ENCODE data around the gene FCRL2. TPM values are rescaled to one million over a fixed set of nuclear protein-coding genes. Genes with fewer than 3 reads are reported as not detected.

The FCRL2 gene
- polyA plus RNA-seq (2014; cell fraction: cytosol; rRNA removed), result not detected in 2 replicates
- polyA plus RNA-seq (2014; cell fraction: nucleus; rRNA removed), result not detected in 2 replicates

- no peak for DNase-seq (ENCODE audit: low spot score)
These were observed at the start of gene FCRL2 for GRCh38 chr1:157776971-157777391. TSS of gene FCRL2 (minus strand) at chr1:157777132. CDS start at chr1:157777073, 59 bp downstream.

- no peak for DNase-seq (ENCODE audit: low spot score)
These were observed 43.4 kb upstream of the FCRL2 start for GRCh38 chr1:157820299-157820698.

GRCh38 chr1:157819896-157820295, 43.0 kb upstream of the FCRL2 start, which contains the start of gene FCRL1:
TSS of gene FCRL1 (minus strand) at chr1:157820120. CDS start at chr1:157820037, 83 bp downstream.
- DNase-seq (ENCODE audit: low spot score), result no peak

GRCh38 chr1:157819215-157819614, 42.3 kb upstream of the FCRL2 start:
- DNase-seq (ENCODE audit: low spot score), result no peak

GRCh38 chr1:157813269-157813668, 36.3 kb upstream of the FCRL2 start:
- DNase-seq (ENCODE audit: low spot score), result no peak

GRCh38 chr1:157806431-157807149, 29.7 kb upstream of the FCRL2 start:
- DNase-seq (ENCODE audit: low spot score), result no peak

GRCh38 chr1:157803851-157804250, 26.9 kb upstream of the FCRL2 start:
- DNase-seq (ENCODE audit: low spot score), result no peak

- no peak for DNase-seq (ENCODE audit: low spot score)
These were observed 23.1 kb upstream of the FCRL2 start for GRCh38 chr1:157799996-157800395.

- no peak for DNase-seq (ENCODE audit: low spot score)
These were observed 21.3 kb upstream of the FCRL2 start for GRCh38 chr1:157798211-157798610.

- DNase-seq (ENCODE audit: low spot score), result no peak
These were observed 8.3 kb upstream of the FCRL2 start for GRCh38 chr1:157785248-157785647.

GRCh38 chr1:157784801-157785200, 7.9 kb upstream of the FCRL2 start:
- DNase-seq (ENCODE audit: low spot score), result no peak

GRCh38 chr1:157782931-157783330, 6.0 kb upstream of the FCRL2 start:
- no peak for DNase-seq (ENCODE audit: low spot score)

GRCh38 chr1:157781048-157781447, 4.1 kb upstream of the FCRL2 start:
- DNase-seq (ENCODE audit: low spot score), result no peak

GRCh38 chr1:157775101-157775870, 1.6 kb downstream of the FCRL2 start:
- DNase-seq (ENCODE audit: low spot score), result no peak

GRCh38 chr1:157774412-157774811, 2.5 kb downstream of the FCRL2 start:
- DNase-seq (ENCODE audit: low spot score), result no peak

- no peak for DNase-seq (ENCODE audit: low spot score)
These were observed 3.2 kb downstream of the FCRL2 start for GRCh38 chr1:157773493-157774350.

- DNase-seq (ENCODE audit: low spot score), result no peak
These were observed 5.1 kb downstream of the FCRL2 start for GRCh38 chr1:157771661-157772425.

- DNase-seq (ENCODE audit: low spot score), result no peak
These were observed 6.4 kb downstream of the FCRL2 start for GRCh38 chr1:157770442-157771043.

- no peak for DNase-seq (ENCODE audit: low spot score)
These were observed 10.1 kb downstream of the FCRL2 start for GRCh38 chr1:157766792-157767191.

- DNase-seq (ENCODE audit: low spot score), result no peak
These were observed 18.9 kb downstream of the FCRL2 start for GRCh38 chr1:157758018-157758417.

GRCh38 chr1:157753611-157754010, 23.3 kb downstream of the FCRL2 start:
- no peak for DNase-seq (ENCODE audit: low spot score)
